MM.1S (cell line): Measurements from ENCODE around the gene EXOC3L1.

ENCODE experiments used
- DNase-seq: peaks from one replicate; pipeline ENCODE4 v3.0.0-alpha.2; 2015
- H2AFZ ChIP-seq: fragments of 300-600 bp; sonication (generic); 2 replicates; pipeline ENCODE4 v1.6.0; 2016; ENCODE audit warnings: antibody characterized with exemption, low read length
- H3F3A ChIP-seq: fragments of 300-600 bp; sonication (generic); 2 replicates; pipeline ENCODE4 v1.6.1; 2016; ENCODE audit warnings: mild to moderate bottlenecking, antibody characterized with exemption, low read length, moderate library complexity, mixed read lengths; ENCODE audit not compliant: insufficient read depth
- H3K27ac ChIP-seq: fragments of 300-600 bp; sonication (generic); 2 replicates; pipeline ENCODE4 v1.5.1; 2016; ENCODE audit warnings: mild to moderate bottlenecking, low read length
- H3K27me3 ChIP-seq: fragments of 300-600 bp; sonication (generic); replicated peaks from 2 replicates; pipeline ENCODE4 v1.6.0; 2016; ENCODE audit warnings: low read length; ENCODE audit not compliant: insufficient read depth
- H3K36me3 ChIP-seq: fragments of 300-600 bp; sonication (generic); replicated peaks from 2 replicates; pipeline ENCODE4 v1.6.1; 2016; ENCODE audit warnings: mild to moderate bottlenecking, low read length, mixed read lengths; ENCODE audit not compliant: insufficient read depth
- H3K4me1 ChIP-seq: fragments of 300-600 bp; sonication (generic); 2 replicates; pipeline ENCODE4 v1.6.1; 2016; ENCODE audit warnings: low read length, mixed read lengths
- H3K4me2 ChIP-seq: fragments of 300-600 bp; sonication (generic); 2 replicates; pipeline ENCODE4 v1.6.0; 2016; ENCODE audit warnings: low read depth, low read length
- H3K4me3 ChIP-seq: fragments of 300-600 bp; sonication (generic); 2 replicates; pipeline ENCODE4 v1.5.1; 2016; ENCODE audit warnings: low read length, mixed read lengths
- H3K79me2 ChIP-seq: fragments of 300-600 bp; sonication (generic); 2 replicates; pipeline ENCODE4 v1.6.1; 2016; ENCODE audit warnings: mixed run types, low read length, mixed read lengths
- H3K9ac ChIP-seq: fragments of 300-600 bp; sonication (generic); 2 replicates; pipeline ENCODE4 v1.6.1; 2016; ENCODE audit warnings: low read length, mixed read lengths
- H3K9me2 ChIP-seq: fragments of 300-600 bp; sonication (generic); replicated peaks from 2 replicates; pipeline ENCODE4 v1.6.1; 2016; ENCODE audit warnings: mild to moderate bottlenecking, low read length, mixed read lengths; ENCODE audit not compliant: insufficient read depth
- H3K9me3 ChIP-seq: fragments of 300-600 bp; sonication (generic); replicated peaks from 2 replicates; pipeline ENCODE4 v1.6.1; 2016; ENCODE audit warnings: mild to moderate bottlenecking, low read length, mixed read lengths; ENCODE audit not compliant: insufficient read depth
- H4K20me1 ChIP-seq: fragments of 300-600 bp; sonication (generic); 2 replicates; pipeline ENCODE4 v1.6.1; 2016; ENCODE audit warnings: mild to moderate bottlenecking, low read length, moderate library complexity, mixed read lengths; ENCODE audit not compliant: insufficient read depth
- EZH2 ChIP-seq: fragments of 300-600 bp; sonication (generic); optimal IDR thresholded peaks from 2 replicates; pipeline ENCODE3; 2017; ENCODE audit warnings: low read depth, mild to moderate bottlenecking, antibody characterized with exemption, low read length, mixed read lengths
- EZH2phosphoT487 ChIP-seq: fragments of 300-600 bp; sonication (generic); IDR thresholded peaks from 2 replicates; pipeline ENCODE4 v1.6.1; 2018; ENCODE audit warnings: antibody characterized with exemption, low read length
- TF ChIP-seq, protein P1 (sequence below): fragments of 300-600 bp; sonication (generic); IDR thresholded peaks from 2 replicates; pipeline ENCODE4 v1.5.1; 2016; ENCODE audit warnings: antibody characterized with exemption, low read length, mixed read lengths

The EXOC3L1 gene

DNA sequence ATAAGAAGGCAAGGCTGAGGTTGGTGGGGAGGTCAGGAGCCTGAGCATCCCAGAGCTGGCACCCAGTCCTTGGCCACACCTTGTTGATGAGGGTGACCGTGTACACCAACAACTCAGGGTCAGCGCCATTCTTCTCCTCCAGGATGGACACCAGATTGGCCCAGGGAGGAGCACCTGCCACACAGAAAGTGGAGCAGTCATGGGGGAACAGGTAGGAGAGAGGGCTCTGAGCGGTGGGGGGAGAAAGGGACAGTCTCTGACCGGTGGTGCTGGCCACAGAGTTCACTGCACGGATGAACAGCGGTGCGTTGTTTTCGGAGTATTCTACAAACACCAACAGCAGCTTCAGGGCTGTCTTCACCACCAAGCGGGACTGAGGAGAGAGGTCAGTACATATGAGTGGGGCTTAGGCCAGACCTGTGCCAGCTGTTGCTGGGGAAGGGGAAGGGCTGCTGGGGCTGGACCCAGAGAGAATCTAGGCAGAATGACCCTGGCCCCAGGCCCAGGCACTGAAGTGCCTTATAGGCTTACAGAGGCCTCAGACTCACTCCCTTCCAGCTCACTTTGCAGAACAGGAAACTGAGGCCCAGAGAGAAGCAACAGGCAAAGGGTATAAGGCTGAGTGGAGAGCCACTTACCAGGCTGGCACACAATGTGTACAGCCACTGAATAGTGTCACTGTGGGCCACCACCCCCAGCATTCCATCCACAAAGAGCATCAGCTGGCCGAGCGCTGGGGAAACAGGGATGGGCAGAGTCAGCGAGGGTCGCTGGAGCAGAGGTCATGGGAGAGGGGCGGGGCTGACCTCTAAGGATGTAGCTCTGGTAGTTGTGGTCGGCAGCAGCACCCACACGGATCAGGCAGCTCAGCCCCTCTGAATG is 47.7 kb upstream of the EXOC3L1 start:
- H3K27ac ChIP-seq: no peak overlapping the region
- H3K9me3 ChIP-seq: no peaks in the 10 kb centered on the region
- no peak overlapping the region for H2AFZ ChIP-seq
- H3K79me2 ChIP-seq: peaks cover 33% of the 10 kb centered on the region
- no peak overlapping the region for H3K9ac ChIP-seq
- TF ChIP-seq EZH2: no peak
- TF ChIP-seq, protein P1, sequence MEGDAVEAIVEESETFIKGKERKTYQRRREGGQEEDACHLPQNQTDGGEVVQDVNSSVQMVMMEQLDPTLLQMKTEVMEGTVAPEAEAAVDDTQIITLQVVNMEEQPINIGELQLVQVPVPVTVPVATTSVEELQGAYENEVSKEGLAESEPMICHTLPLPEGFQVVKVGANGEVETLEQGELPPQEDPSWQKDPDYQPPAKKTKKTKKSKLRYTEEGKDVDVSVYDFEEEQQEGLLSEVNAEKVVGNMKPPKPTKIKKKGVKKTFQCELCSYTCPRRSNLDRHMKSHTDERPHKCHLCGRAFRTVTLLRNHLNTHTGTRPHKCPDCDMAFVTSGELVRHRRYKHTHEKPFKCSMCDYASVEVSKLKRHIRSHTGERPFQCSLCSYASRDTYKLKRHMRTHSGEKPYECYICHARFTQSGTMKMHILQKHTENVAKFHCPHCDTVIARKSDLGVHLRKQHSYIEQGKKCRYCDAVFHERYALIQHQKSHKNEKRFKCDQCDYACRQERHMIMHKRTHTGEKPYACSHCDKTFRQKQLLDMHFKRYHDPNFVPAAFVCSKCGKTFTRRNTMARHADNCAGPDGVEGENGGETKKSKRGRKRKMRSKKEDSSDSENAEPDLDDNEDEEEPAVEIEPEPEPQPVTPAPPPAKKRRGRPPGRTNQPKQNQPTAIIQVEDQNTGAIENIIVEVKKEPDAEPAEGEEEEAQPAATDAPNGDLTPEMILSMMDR: no peak
- TF ChIP-seq EZH2phosphoT487: no peak
- no peak for DNase-seq
- no peaks in the 10 kb centered on the region for H3K27me3 ChIP-seq
- H3K4me2 ChIP-seq: no peak overlapping the region
- H3F3A ChIP-seq: no peaks in the 10 kb centered on the region; the same call in 1 of the 2 replicates
- H4K20me1 ChIP-seq: no peaks in the 10 kb centered on the region
- no peaks in the 10 kb centered on the region; the same call in 1 of the 2 replicates for H3K4me1 ChIP-seq
- H3K36me3 ChIP-seq: peaks cover 4% of the 10 kb centered on the region; the same call in 1 of the 2 replicates
- no peaks in the 10 kb centered on the region for H3K9me2 ChIP-seq
- no peak overlapping the region for H3K4me3 ChIP-seq

DNA sequence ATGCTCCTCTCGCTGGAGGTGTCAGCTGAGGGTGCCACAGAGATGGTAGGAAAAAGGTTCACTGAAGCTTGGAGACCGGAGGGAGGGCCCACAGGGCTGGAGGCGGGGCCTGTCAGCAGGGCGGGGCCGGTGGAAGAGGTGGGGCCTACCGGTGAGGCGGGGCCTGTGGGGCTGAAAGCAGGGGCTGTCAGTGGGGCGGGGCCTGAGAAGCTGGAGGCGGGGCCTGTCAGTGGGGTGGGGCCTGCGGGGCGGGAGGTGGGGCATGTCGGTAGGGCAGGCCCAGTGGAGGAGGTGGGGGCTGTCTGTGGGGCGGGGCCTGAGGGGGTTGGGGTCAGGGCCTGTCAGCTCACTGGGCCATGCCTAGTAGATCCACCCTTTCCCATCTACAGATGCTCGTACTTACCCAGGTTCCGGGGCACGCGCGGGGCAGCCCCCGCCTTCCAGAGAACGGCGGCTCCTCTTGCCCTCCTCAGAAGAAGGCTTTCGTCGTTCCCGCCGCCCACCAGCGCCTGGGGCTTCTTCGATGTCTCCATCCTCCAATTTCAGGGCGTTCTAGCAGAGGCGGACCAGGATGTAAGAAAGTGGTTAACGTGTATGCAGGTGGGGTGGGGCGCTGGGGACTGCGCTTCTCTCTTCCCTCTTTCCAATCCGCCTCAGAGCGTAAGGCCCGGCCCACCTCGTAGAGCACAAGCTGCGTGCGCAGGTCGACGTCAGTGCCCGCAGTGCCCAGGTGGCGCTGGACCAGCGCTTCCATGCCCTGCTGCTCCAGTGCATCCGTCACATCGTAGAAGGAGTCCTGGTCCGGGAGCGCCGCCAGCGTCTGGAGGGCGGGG is 46.8 kb upstream of the EXOC3L1 start:
- H3K4me3 ChIP-seq: no peak overlapping the region
- no peak overlapping the region for H2AFZ ChIP-seq
- H3K36me3 ChIP-seq: peaks cover 4% of the 10 kb centered on the region; the same call in 1 of the 2 replicates
- no peaks in the 10 kb centered on the region for H3K4me1 ChIP-seq
- H3K27me3 ChIP-seq: no peaks in the 10 kb centered on the region
- TF ChIP-seq EZH2phosphoT487 (no peak), EZH2 (no peak)
- TF ChIP-seq, protein P1: no peak
- peaks cover 25% of the 10 kb centered on the region for H3K79me2 ChIP-seq
- DNase-seq: peak; percentile 36
- no peak overlapping the region for H3K9ac ChIP-seq
- no peaks in the 10 kb centered on the region for H4K20me1 ChIP-seq
- H3K27ac ChIP-seq: no peak overlapping the region
- H3F3A ChIP-seq: no peaks in the 10 kb centered on the region; the same call in 1 of the 2 replicates
- no peak overlapping the region for H3K4me2 ChIP-seq
- H3K9me3 ChIP-seq: no peaks in the 10 kb centered on the region
- no peaks in the 10 kb centered on the region for H3K9me2 ChIP-seq

DNA sequence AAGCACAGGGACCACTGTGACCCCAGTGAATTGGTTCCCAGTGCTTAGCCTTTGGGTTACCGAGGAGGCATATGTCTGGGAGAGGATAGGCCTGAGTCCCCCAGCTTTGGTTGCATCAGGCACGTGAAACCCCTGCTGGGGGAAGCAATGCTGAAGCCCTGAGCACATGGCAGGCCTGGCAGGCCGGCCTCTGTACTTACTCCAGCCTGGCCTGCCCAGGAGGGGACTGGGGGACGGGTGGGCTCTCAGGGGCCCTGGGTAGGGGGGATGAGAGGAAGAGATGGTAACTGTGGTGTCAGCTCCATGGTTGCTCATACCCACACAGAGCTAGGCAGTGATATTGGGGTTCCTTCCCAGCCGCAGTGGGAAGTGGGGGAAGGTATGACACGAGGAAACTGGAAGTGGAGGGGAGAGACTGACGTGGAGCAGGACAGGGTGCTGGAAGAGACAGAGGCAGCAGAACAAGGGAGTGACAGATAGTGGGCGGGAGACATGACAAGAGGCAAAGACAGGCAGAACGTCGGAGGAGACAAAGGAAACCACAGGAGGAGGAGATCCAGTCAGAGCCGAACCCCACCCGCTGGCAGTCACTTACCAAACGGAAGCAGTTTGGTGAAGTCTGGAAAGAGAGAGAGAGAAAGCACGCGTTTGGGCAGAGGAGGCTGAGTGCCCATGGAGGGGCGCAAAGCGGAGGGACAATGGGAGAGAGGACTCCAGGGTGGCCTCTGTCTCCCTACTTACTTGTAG is 46.1 kb upstream of the EXOC3L1 start:
- no peak overlapping the region for H3K4me2 ChIP-seq
- H3K79me2 ChIP-seq: peaks cover 17% of the 10 kb centered on the region
- H3K27me3 ChIP-seq: no peaks in the 10 kb centered on the region
- DNase-seq: no peak
- no peak overlapping the region for H3K27ac ChIP-seq
- no peaks in the 10 kb centered on the region; the same call in 1 of the 2 replicates for H3F3A ChIP-seq
- no peaks in the 10 kb centered on the region for H3K9me2 ChIP-seq
- no peak overlapping the region for H3K4me3 ChIP-seq
- no peak for TF ChIP-seq EZH2
- no peak for TF ChIP-seq EZH2phosphoT487
- TF ChIP-seq, protein P1: no peak
- no peak overlapping the region for H2AFZ ChIP-seq
- peaks cover 4% of the 10 kb centered on the region; the same call in 1 of the 2 replicates for H3K36me3 ChIP-seq
- H3K4me1 ChIP-seq: no peaks in the 10 kb centered on the region
- H4K20me1 ChIP-seq: no peaks in the 10 kb centered on the region
- H3K9ac ChIP-seq: no peak overlapping the region
- no peaks in the 10 kb centered on the region for H3K9me3 ChIP-seq
